Peyer's patch (tissue), 4 donors: ENCODE results near the gene KCNAB1. TPM values are rescaled to one million over a fixed set of nuclear protein-coding genes. Genes with fewer than 3 reads are reported as not detected.
A peak's percentile ranks its signal among the peaks of the same experiment; 100 is the strongest.

Experiments
- DNase-seq, 3 donors: peaks; one replicate each; pipeline ENCODE4 v3.0.0-alpha.2; 2017 to 2019
- H3K27ac ChIP-seq, 4 donors: fragments of 200-600 bp; sonication (generic); one replicate each; pipeline ENCODE4 v1.5.1; 2016 to 2019
- H3K27me3 ChIP-seq, 2 donors: fragments of 200-600 bp; sonication (generic); one replicate each; pipeline ENCODE4 v1.5.1; 2019
- H3K36me3 ChIP-seq, 3 donors: fragments of 200-600 bp; sonication (generic); one replicate each; pipeline ENCODE4 v1.5.1; 2016 to 2019
- H3K4me1 ChIP-seq, 4 donors: fragments of 200-600 bp; sonication (generic); one replicate each; pipeline ENCODE4 v1.5.1; 2016 to 2019
- H3K4me3 ChIP-seq, 4 donors: fragments of 200-600 bp; sonication (generic); 1 replicate in 3 of 4; 2 replicates in 1 of 4; pipeline ENCODE4 v1.5.1; 2016 to 2019; ENCODE audit warnings: mild to moderate bottlenecking in 1 of 4
- H3K9me3 ChIP-seq, 4 donors: fragments of 200-600 bp; sonication (generic); one replicate each; pipeline ENCODE4 v1.5.1; 2016 to 2019; ENCODE audit warnings: mild to moderate bottlenecking in 1 of 4
- POLR2A ChIP-seq, 2 donors: fragments of 450-650 bp; IDR thresholded peaks; one replicate each; pipeline ENCODE4 v1.5.1; 2017; ENCODE audit warnings: antibody characterized with exemption in 2 of 2, mild to moderate bottlenecking in 2 of 2, moderate library complexity in 2 of 2
- total RNA-seq, 4 donors: library from RNA; depleted of rRNA; stranded (reverse); fragments of >200 nt; gene quantifications; one replicate each; pipeline ENCODE4 v1.1.0, GENCODE V29; 2016
- TF ChIP-seq, protein P1 (sequence below), 6 experiments: fragments of 450-650 bp in 4 of 6; fragments of 200-600 bp in 2 of 6; sonication (generic) in 1 of 6; IDR thresholded peaks; one replicate each; pipeline ENCODE4 v1.5.1; 2017 to 2019; ENCODE audit warnings: antibody characterized with exemption in 6 of 6, mild to moderate bottlenecking in 3 of 6, moderate library complexity in 1 of 6

The KCNAB1 gene
- total RNA-seq, 4 donors from 2014 or later: 1.1 to 1.7 (median 1.6) TPM; not detected in 1

DNA sequence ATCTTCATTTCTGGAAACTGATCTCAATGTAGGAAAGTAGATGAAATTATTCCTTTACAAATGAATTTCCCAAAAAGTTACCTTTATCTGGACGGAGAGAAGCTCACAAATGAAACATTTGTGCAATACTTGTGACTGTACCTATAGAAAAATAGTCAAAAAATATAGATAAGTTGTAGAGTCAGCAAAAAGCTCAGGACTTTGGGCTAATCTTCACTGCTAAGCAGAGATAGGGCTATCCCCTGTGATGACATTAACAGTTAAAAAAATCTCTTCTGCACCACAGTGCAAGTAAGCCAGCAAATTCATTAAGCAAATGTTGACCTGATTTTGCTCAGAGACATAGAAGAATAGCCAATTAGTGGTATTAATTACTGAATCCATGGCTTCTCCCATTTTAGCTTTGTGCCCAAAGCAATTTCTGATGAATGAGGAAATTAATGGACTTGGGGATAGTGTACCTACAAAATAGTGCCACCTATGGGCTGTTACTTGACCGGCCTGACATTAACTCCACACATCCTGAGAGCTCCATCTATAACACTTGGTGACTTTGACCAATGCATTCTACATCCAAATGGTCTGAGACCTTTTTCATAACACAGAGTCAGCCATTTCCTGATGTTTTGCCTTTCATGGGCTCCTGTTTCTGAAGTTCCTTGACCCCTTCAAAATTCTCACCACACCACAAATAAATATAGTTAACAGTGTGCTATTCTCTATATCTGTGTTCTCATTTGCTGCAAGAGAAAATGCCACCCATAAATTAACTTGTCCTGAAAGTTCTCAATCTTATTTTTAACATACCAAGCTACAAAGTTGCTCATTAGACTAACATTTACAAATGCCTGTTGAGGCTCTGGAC, 329.6 kb downstream of the KCNAB1 start:
- H3K27me3 ChIP-seq: no peaks in the 10 kb centered on the region
- TF ChIP-seq, protein P1, sequence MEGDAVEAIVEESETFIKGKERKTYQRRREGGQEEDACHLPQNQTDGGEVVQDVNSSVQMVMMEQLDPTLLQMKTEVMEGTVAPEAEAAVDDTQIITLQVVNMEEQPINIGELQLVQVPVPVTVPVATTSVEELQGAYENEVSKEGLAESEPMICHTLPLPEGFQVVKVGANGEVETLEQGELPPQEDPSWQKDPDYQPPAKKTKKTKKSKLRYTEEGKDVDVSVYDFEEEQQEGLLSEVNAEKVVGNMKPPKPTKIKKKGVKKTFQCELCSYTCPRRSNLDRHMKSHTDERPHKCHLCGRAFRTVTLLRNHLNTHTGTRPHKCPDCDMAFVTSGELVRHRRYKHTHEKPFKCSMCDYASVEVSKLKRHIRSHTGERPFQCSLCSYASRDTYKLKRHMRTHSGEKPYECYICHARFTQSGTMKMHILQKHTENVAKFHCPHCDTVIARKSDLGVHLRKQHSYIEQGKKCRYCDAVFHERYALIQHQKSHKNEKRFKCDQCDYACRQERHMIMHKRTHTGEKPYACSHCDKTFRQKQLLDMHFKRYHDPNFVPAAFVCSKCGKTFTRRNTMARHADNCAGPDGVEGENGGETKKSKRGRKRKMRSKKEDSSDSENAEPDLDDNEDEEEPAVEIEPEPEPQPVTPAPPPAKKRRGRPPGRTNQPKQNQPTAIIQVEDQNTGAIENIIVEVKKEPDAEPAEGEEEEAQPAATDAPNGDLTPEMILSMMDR (IDR thresholded peaks at IDR 0.05): peak in 5 of 6 experiments; percentile 13 to 46 (median 34)
- no peak for TF ChIP-seq POLR2A (IDR thresholded peaks at IDR 0.05)
- H3K4me3 ChIP-seq: no peak overlapping the region
- H3K4me1 ChIP-seq: no peaks in the 10 kb centered on the region
- H3K9me3 ChIP-seq: no peaks in the 10 kb centered on the region
- DNase-seq: no peak
- H3K27ac ChIP-seq: no peak overlapping the region
- no peaks in the 10 kb centered on the region for H3K36me3 ChIP-seq

DNA sequence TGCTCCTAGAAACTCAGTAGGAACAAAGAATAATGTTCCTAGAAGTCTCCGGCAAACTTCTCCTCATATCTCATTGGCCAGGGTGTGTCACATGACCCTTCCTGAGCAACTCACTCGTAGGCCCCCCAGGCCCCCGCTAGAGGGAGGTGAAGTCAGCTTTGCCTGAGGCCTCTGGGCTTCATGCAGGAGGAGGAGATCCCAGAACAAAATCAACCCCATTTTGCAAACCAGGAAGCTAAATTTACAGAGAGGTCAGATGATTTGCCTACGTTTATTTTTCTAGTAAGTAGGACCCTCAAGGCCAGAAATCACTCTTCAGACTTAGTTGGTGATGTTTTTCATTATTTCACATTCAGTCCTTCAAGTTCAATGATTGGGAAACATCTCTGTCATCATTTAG, 335.5 kb downstream of the KCNAB1 start:
- no peak for DNase-seq
- no peak overlapping the region for H3K4me3 ChIP-seq
- H3K4me1 ChIP-seq: no peaks in the 10 kb centered on the region
- TF ChIP-seq, protein P1 (IDR thresholded peaks at IDR 0.05): no peak
- TF ChIP-seq POLR2A (IDR thresholded peaks at IDR 0.05): no peak
- no peaks in the 10 kb centered on the region for H3K36me3 ChIP-seq
- H3K9me3 ChIP-seq: no peaks in the 10 kb centered on the region
- no peak overlapping the region for H3K27ac ChIP-seq
- H3K27me3 ChIP-seq: no peaks in the 10 kb centered on the region

DNA sequence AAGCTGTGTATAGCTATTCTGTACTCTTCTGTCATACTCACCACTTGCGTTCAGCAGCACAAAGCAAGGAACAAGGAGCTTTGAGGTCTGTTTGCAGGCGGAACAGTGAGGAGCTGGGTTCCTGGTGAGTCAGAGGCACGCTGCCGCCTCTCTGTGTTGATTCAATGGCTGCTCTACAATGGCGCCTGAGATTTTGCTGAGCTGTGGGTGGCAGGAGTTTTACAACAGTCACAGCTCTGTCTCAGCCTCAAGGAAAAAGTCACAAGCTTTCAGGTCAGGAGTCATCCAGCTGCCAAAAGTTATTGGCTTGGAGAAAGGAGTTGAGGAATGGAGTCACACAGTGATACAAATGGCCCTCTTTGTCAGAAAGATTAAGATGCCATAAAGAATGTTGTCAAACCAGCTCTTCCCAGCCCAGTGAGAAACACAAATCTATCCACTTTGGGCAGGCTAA, 336.4 kb downstream of the KCNAB1 start:
- no peak overlapping the region for H3K27ac ChIP-seq
- DNase-seq: no peak
- TF ChIP-seq POLR2A (IDR thresholded peaks at IDR 0.05): no peak
- no peak overlapping the region for H3K4me3 ChIP-seq
- no peaks in the 10 kb centered on the region for H3K9me3 ChIP-seq
- no peaks in the 10 kb centered on the region for H3K36me3 ChIP-seq
- no peaks in the 10 kb centered on the region for H3K27me3 ChIP-seq
- no peaks in the 10 kb centered on the region for H3K4me1 ChIP-seq

DNA sequence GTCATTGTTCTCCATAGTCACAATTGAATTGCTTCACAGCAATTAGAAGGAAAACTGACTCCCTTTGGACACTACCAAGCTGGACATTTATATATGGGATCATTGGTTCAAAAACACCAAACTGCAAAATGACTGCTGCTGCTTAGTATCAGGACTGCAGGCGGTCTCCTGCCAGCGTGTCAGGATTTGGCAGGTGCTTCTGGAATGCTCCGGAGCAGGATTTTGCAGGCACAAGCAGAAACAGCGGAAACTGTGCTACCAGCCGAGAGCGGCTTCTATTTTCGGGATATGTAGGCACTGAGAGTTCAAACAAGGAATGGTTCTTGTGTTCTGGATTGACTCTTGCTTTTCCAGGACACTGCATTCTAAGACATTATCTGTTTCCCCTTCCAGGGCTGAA, 339.1 kb downstream of the KCNAB1 start:
- Histone ChIP-seq H3K4me1 (no peaks in the 10 kb centered on the region), H3K36me3 (no peaks in the 10 kb centered on the region), H3K27me3 (no peaks in the 10 kb centered on the region), H3K4me3 (no peak overlapping the region), H3K9me3 (no peaks in the 10 kb centered on the region), H3K27ac (peak overlapping the region in 1 of 4 donors; percentile 50)
- no peak for DNase-seq
- TF ChIP-seq, protein P1 (IDR thresholded peaks at IDR 0.05): no peak
- no peak for TF ChIP-seq POLR2A (IDR thresholded peaks at IDR 0.05)

DNA sequence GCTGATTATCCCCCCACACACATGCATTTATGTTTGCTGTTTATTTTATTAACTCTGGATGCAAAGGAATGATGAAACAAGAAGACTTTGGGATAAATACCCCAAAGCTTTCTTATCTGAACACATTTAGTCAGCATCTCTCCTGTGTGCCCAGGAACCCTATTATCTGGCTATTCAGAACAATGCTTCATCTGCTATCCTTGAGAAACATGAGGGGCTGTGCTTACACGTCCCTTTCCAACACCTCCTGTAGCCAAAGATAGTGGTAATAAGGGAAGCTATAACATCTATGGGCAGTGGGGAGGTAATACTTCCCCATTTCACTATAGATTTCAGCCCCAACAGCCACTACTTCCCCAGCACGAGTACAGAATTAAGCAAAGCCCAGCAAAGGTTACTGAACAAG, 339.8 kb downstream of the KCNAB1 start:
- Histone ChIP-seq H3K9me3 (no peaks in the 10 kb centered on the region), H3K4me3 (no peak overlapping the region), H3K4me1 (no peaks in the 10 kb centered on the region), H3K27ac (peak overlapping the region in 1 of 4 donors; percentile 33), H3K36me3 (no peaks in the 10 kb centered on the region), H3K27me3 (no peaks in the 10 kb centered on the region)
- DNase-seq: no peak
- no peak for TF ChIP-seq POLR2A (IDR thresholded peaks at IDR 0.05)
- TF ChIP-seq, protein P1 (IDR thresholded peaks at IDR 0.05): no peak

DNA sequence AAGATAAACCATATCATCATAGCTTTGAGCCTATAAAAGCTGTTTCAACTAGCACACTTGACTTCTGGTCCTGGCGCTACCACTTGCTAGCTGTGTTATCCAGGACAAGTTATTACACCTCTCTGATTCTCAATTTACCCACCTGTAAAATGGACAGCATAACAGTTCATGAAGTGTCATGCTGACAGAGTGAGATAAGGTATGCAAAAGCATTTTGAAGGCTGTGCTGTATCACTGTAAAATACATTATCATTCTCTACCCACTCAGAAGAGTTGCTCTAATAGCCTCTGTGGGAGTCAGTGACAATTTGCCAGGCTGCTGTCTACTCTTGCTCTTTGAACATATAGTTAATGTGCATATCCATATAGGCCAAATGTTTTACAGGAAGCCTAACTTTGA, 341.5 kb downstream of the KCNAB1 start:
- no peak for TF ChIP-seq POLR2A (IDR thresholded peaks at IDR 0.05)
- TF ChIP-seq, protein P1 (IDR thresholded peaks at IDR 0.05): no peak
- Histone ChIP-seq H3K4me3 (no peak overlapping the region), H3K27me3 (no peaks in the 10 kb centered on the region), H3K27ac (no peak overlapping the region), H3K4me1 (no peaks in the 10 kb centered on the region), H3K9me3 (no peaks in the 10 kb centered on the region), H3K36me3 (no peaks in the 10 kb centered on the region)
- no peak for DNase-seq
